ENCODE data around the gene CELA3B. TPM values are rescaled to one million over a fixed set of nuclear protein-coding genes. Genes with fewer than 3 reads are reported as not detected.
A peak's percentile ranks its signal among the peaks of the same experiment; 100 is the strongest.
"Not testable (repeated sequence)": the region's sequence is repeated elsewhere in the genome, so short reads cannot be mapped to it uniquely, and the experiment has no call there.

Gene CELA3B
- polyA plus RNA-seq, 4 donors = 0.27 to 11.4 (median 2.2) TPM

DNA sequence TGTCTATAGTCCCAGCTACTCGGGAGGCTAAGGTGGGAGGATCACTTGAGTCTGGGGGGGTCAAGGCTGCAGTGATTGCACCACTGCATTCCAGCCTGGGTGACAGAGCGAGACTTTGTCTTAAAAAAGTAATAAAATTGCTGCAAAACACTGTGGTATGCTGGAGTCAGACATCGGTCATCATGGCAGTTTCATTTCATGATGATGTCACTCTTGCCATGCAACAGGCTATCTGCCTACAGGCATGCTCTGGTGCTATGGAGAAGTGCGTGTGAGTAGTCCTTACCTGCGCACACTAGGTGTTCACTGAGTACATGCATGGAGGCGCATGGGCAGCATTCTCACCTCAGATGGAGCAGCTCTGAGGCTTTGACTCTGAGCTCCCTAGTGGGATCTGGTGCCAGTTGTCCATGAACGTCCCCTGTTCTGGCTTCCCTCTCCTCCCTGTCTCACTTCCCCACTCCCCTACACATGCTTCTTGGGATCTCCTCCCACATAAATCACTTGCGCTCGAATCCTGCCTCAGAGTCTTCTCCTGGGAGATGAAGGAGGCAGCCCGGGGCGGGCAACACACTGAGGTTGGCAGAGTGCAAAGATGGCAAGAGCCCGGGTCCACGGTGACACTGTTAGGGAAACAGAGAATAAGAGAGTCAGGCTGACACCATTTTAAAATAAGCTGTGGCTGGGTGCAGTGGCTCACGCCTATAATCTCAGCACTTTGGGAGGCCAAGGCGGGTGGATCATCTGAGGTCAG lies 10.4 kb upstream of the CELA3B start:
- FAIRE-seq (no peak), DNase-seq (no peak)
- H3K4me3 ChIP-seq (ENCODE audit: low read depth in 1 of 3, low read length in 3 of 3) = no peak overlapping the region
- WGBS, 3 donors = 88 to 91% (median 90%) methylated on average over 15 of the region's 15 CpGs
- H3K27ac ChIP-seq (ENCODE audit: low read depth in 1 of 3, low read length in 2 of 3) = no peak overlapping the region
- H3K9me3 ChIP-seq (ENCODE audit: control insufficient read depth in 2 of 2, insufficient read depth in 1 of 2, low read depth in 1 of 2, low read length in 1 of 2) = no peaks in the 10 kb centered on the region
- no peaks in the 10 kb centered on the region for H3K36me3 ChIP-seq (ENCODE audit: control insufficient read depth in 3 of 3, insufficient read depth in 2 of 3, low read depth in 1 of 3, low read length in 3 of 3)
- no peaks in the 10 kb centered on the region for H3K27me3 ChIP-seq (ENCODE audit: control insufficient read depth in 3 of 3, insufficient read depth in 3 of 3, low read length in 3 of 3)
- peaks cover 0 to 4% (median 0%) of the 10 kb centered on the region in 3 donors for H3K4me1 ChIP-seq (ENCODE audit: control insufficient read depth in 3 of 3, insufficient read depth in 2 of 3, low read depth in 1 of 3, low read length in 2 of 3)

DNA sequence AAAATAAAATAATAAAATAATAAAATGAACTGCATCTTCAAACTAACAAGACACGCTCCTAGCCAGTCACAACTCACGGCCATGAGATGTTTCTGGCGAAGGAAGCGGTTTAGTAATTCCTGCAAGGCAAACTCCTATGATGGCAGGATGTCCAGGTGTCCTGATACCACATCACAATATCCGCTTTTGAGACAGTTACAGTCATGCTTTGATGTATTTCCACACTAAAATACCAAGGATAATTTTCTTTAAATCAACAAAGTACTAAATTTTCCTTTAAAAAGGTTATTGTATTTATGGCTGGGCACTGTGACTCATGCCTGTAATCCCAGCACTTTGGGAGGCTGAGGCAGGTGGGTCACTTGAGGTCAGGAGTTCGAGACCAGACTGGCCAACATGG lies 9.6 kb upstream of the CELA3B start:
- not testable (repeated sequence) for H3K36me3 ChIP-seq (ENCODE audit: control insufficient read depth in 3 of 3, insufficient read depth in 2 of 3, low read depth in 1 of 3, low read length in 3 of 3); H3K4me3 ChIP-seq (ENCODE audit: low read depth in 1 of 3, low read length in 3 of 3); DNase-seq; H3K9me3 ChIP-seq (ENCODE audit: control insufficient read depth in 2 of 2, insufficient read depth in 1 of 2, low read depth in 1 of 2, low read length in 1 of 2); FAIRE-seq; H3K27me3 ChIP-seq (ENCODE audit: control insufficient read depth in 3 of 3, insufficient read depth in 3 of 3, low read length in 3 of 3); H3K4me1 ChIP-seq (ENCODE audit: control insufficient read depth in 3 of 3, insufficient read depth in 2 of 3, low read depth in 1 of 3, low read length in 2 of 3); H3K27ac ChIP-seq (ENCODE audit: low read depth in 1 of 3, low read length in 2 of 3)
- WGBS, 3 donors = 88 to 95% (median 90%) methylated on average over 5 to 6 of the region's 6 CpGs

DNA sequence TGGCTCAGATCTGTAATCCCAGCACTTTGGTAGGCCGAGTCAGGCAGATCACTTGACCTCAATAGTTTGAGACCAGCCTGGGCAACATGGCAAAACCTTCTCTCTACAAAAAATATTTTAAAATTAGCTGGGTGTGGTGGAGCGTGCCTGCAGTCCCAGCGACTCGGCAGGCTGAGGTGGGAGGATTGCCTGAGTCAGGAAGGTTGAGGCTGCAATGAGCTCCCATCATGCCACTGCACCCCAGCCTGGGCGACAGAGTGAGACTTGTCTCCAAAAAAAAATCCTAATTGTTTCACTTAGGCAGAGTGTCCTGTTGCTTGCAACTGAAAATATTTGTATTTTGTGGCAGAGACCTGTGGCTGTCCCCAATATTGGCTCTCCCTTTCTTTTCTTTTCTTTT lies 7.8 kb upstream of the CELA3B start:
- H3K4me3 ChIP-seq (ENCODE audit: low read depth in 1 of 3, low read length in 3 of 3); H3K4me1 ChIP-seq (ENCODE audit: control insufficient read depth in 3 of 3, insufficient read depth in 2 of 3, low read depth in 1 of 3, low read length in 2 of 3); FAIRE-seq; DNase-seq; H3K36me3 ChIP-seq (ENCODE audit: control insufficient read depth in 3 of 3, insufficient read depth in 2 of 3, low read depth in 1 of 3, low read length in 3 of 3); H3K27me3 ChIP-seq (ENCODE audit: control insufficient read depth in 3 of 3, insufficient read depth in 3 of 3, low read length in 3 of 3); H3K27ac ChIP-seq (ENCODE audit: low read depth in 1 of 3, low read length in 2 of 3); H3K9me3 ChIP-seq (ENCODE audit: control insufficient read depth in 2 of 2, insufficient read depth in 1 of 2, low read depth in 1 of 2, low read length in 1 of 2): not testable (repeated sequence)
- 74 to 83% (median 82%) methylated on average over 5 of the region's 5 CpGs for WGBS, 3 donors

DNA sequence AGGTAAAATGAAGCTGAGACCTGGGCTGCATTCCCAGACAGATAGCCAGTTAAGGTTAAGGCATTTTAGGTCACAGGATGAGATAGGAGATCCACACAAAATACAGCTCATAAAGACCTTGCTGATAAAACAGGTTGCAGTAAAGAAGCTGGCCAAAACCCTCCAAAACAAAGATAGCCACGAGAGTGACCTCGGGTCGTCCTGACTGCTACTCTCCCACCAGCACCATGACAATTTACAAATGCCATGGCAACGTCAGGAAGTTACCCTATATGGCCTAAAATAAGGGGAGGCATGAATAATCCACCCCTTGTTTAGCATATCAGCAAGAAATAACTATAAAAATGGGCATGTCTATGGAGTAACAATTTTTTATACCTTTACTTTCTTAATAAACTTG lies 6.3 kb upstream of the CELA3B start:
- DNase-seq; FAIRE-seq; H3K27me3 ChIP-seq (ENCODE audit: control insufficient read depth in 3 of 3, insufficient read depth in 3 of 3, low read length in 3 of 3); H3K36me3 ChIP-seq (ENCODE audit: control insufficient read depth in 3 of 3, insufficient read depth in 2 of 3, low read depth in 1 of 3, low read length in 3 of 3); H3K4me3 ChIP-seq (ENCODE audit: low read depth in 1 of 3, low read length in 3 of 3); H3K9me3 ChIP-seq (ENCODE audit: control insufficient read depth in 2 of 2, insufficient read depth in 1 of 2, low read depth in 1 of 2, low read length in 1 of 2); H3K27ac ChIP-seq (ENCODE audit: low read depth in 1 of 3, low read length in 2 of 3); H3K4me1 ChIP-seq (ENCODE audit: control insufficient read depth in 3 of 3, insufficient read depth in 2 of 3, low read depth in 1 of 3, low read length in 2 of 3): not testable (repeated sequence)
- 21 to 40% (median 21%) methylated on average over 4 of the region's 4 CpGs for WGBS, 3 donors

DNA sequence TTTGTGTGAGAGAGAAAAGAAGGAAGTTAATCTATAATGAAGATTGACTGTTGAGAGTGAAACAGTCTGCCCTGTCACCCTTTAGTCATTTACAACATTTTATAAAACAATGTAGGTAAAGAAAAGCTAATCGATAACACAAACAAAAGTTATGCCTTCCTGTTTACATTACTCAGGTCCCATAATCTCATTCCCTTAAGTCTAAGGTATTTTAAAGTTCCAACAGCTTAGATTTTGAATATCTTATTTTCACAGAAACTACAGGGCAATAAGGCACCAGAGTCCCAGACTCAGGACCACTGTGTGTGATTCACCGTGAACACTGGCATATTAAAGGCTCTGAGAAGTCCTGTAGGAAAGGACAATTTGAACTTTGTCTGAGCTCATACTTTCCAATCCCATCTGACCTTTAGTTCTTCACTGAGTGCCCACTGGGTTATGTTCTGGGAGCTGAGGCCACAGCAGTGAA lies 3.8 kb upstream of the CELA3B start:
- not testable (repeated sequence) for H3K9me3 ChIP-seq (ENCODE audit: control insufficient read depth in 2 of 2, insufficient read depth in 1 of 2, low read depth in 1 of 2, low read length in 1 of 2); H3K36me3 ChIP-seq (ENCODE audit: control insufficient read depth in 3 of 3, insufficient read depth in 2 of 3, low read depth in 1 of 3, low read length in 3 of 3); H3K4me3 ChIP-seq (ENCODE audit: low read depth in 1 of 3, low read length in 3 of 3); H3K27me3 ChIP-seq (ENCODE audit: control insufficient read depth in 3 of 3, insufficient read depth in 3 of 3, low read length in 3 of 3)
- DNase-seq (peak; percentile 24 to 44), FAIRE-seq (peak; percentile 47)
- Histone ChIP-seq H3K27ac (ENCODE audit: low read depth in 1 of 3, low read length in 2 of 3) (peak overlapping the region; percentile 8 to 78 (median 23)), H3K4me1 (ENCODE audit: control insufficient read depth in 3 of 3, insufficient read depth in 2 of 3, low read depth in 1 of 3, low read length in 2 of 3) (peaks cover 0 to 13% (median 2%) of the 10 kb centered on the region in 3 donors)
- WGBS, 3 donors = 10 to 42% (median 30%) methylated on average over 2 of the region's 2 CpGs

DNA sequence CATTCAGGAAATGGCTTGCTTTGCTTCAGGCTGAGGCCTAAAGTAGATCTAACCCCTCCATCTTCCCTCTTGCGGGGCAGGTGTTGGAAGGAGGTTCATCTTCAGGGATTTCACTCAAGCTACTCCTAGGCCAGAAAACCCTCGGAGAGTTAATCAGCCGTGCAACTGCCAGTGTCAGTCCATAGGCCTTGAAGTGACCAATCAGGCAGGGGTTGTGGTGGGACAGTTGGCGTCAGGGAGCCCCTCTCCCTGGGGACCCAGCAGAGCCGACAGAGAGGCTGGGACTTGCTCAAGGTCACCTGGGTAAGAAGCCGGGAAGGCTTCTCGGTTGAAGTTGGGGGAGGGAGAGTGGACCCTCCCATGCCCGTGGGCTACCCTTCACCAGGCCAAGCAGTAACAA lies 2.9 kb upstream of the CELA3B start:
- not testable (repeated sequence) for FAIRE-seq; DNase-seq; H3K4me3 ChIP-seq (ENCODE audit: low read depth in 1 of 3, low read length in 3 of 3); H3K9me3 ChIP-seq (ENCODE audit: control insufficient read depth in 2 of 2, insufficient read depth in 1 of 2, low read depth in 1 of 2, low read length in 1 of 2); H3K36me3 ChIP-seq (ENCODE audit: control insufficient read depth in 3 of 3, insufficient read depth in 2 of 3, low read depth in 1 of 3, low read length in 3 of 3); H3K27me3 ChIP-seq (ENCODE audit: control insufficient read depth in 3 of 3, insufficient read depth in 3 of 3, low read length in 3 of 3)
- peak overlapping the region in 1 of 3 donors; percentile 23 for H3K27ac ChIP-seq (ENCODE audit: low read depth in 1 of 3, low read length in 2 of 3)
- peaks cover 0 to 13% (median 2%) of the 10 kb centered on the region in 3 donors for H3K4me1 ChIP-seq (ENCODE audit: control insufficient read depth in 3 of 3, insufficient read depth in 2 of 3, low read depth in 1 of 3, low read length in 2 of 3)
- 70 to 84% (median 81%) methylated on average over 6 to 7 of the region's 8 CpGs for WGBS, 3 donors

DNA sequence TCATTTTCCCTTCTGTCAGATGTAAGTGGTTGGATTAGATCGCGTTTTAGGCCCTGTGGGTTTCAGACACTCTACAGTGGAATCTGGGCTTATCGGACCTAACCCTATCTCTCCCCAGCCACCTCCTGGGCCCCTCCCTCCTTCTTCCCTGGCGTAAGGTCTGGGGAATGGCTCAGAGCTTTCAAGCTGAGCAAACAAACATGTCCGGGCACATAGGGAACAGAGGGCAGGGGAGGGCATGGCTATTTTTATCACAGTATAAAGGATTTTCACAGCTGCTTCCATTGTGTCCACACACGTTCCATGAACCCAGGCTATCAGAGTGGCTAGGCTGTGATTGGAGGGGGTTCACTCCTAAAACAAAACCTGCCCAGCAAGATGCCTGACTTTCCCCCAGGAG lies 2.1 kb upstream of the CELA3B start:
- H3K9me3 ChIP-seq (ENCODE audit: control insufficient read depth in 2 of 2, insufficient read depth in 1 of 2, low read depth in 1 of 2, low read length in 1 of 2); H3K36me3 ChIP-seq (ENCODE audit: control insufficient read depth in 3 of 3, insufficient read depth in 2 of 3, low read depth in 1 of 3, low read length in 3 of 3); H3K27me3 ChIP-seq (ENCODE audit: control insufficient read depth in 3 of 3, insufficient read depth in 3 of 3, low read length in 3 of 3); H3K27ac ChIP-seq (ENCODE audit: low read depth in 1 of 3, low read length in 2 of 3); FAIRE-seq; H3K4me3 ChIP-seq (ENCODE audit: low read depth in 1 of 3, low read length in 3 of 3): not testable (repeated sequence)
- H3K4me1 ChIP-seq (ENCODE audit: control insufficient read depth in 3 of 3, insufficient read depth in 2 of 3, low read depth in 1 of 3, low read length in 2 of 3) = peaks cover 0 to 13% (median 2%) of the 10 kb centered on the region in 3 donors
- WGBS, 3 donors = 13 to 45% (median 37%) methylated on average over 6 of the region's 6 CpGs
- DNase-seq = peak; percentile 45 to 77

DNA sequence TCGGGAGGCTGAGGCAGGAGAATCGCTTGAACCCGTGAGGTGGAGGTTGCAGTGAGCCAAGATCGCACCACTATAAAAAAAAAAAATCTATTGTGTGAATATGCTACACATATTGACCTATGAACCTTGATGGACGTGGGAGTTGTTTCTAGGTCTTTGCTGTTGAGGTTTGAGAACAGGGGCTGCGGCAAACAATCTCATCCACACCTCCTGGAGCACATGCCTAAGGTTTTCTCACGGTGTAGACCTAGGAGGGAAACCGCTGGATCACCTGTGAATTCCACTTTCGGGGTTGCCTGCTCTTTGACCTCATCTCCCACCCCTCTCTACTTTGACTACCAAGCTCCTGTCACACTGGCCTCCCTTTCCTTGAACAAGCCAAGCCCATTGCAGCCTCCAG lies 1.5 kb upstream of the CELA3B start:
- not testable (repeated sequence) for H3K27ac ChIP-seq (ENCODE audit: low read depth in 1 of 3, low read length in 2 of 3); FAIRE-seq; H3K9me3 ChIP-seq (ENCODE audit: control insufficient read depth in 2 of 2, insufficient read depth in 1 of 2, low read depth in 1 of 2, low read length in 1 of 2); H3K36me3 ChIP-seq (ENCODE audit: control insufficient read depth in 3 of 3, insufficient read depth in 2 of 3, low read depth in 1 of 3, low read length in 3 of 3); DNase-seq; H3K27me3 ChIP-seq (ENCODE audit: control insufficient read depth in 3 of 3, insufficient read depth in 3 of 3, low read length in 3 of 3); H3K4me3 ChIP-seq (ENCODE audit: low read depth in 1 of 3, low read length in 3 of 3)
- WGBS, 3 donors = 67 to 85% (median 69%) methylated on average over 7 to 9 of the region's 9 CpGs
- H3K4me1 ChIP-seq (ENCODE audit: control insufficient read depth in 3 of 3, insufficient read depth in 2 of 3, low read depth in 1 of 3, low read length in 2 of 3) = peaks cover 0 to 13% (median 2%) of the 10 kb centered on the region in 3 donors

DNA sequence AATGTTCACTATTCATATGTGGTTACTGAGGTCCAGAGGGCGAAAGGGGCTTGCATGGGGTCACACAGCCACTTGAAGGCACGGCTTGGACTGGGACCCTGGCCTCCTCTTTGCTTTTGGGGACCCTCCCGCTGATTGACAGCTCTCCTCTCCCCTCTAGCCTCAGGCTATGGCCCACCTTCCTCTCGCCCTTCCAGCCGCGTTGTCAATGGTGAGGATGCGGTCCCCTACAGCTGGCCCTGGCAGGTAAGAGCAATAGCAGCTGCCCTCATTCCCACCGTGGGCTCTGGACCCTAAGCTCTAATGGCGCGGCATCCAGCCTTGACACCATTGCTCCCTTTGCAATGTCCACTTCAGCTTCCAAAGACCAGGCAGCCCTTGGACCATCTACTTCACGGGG lies 1.4 kb downstream of the CELA3B start:
- FAIRE-seq = not testable (repeated sequence)

More for the DNA sequence above, 1.4 kb downstream of the CELA3B start:
- not testable (repeated sequence) for DNase-seq; H3K9me3 ChIP-seq (ENCODE audit: control insufficient read depth in 2 of 2, insufficient read depth in 1 of 2, low read depth in 1 of 2, low read length in 1 of 2); H3K4me3 ChIP-seq (ENCODE audit: low read depth in 1 of 3, low read length in 3 of 3); H3K4me1 ChIP-seq (ENCODE audit: control insufficient read depth in 3 of 3, insufficient read depth in 2 of 3, low read depth in 1 of 3, low read length in 2 of 3); H3K27ac ChIP-seq (ENCODE audit: low read depth in 1 of 3, low read length in 2 of 3); H3K27me3 ChIP-seq (ENCODE audit: control insufficient read depth in 3 of 3, insufficient read depth in 3 of 3, low read length in 3 of 3); H3K36me3 ChIP-seq (ENCODE audit: control insufficient read depth in 3 of 3, insufficient read depth in 2 of 3, low read depth in 1 of 3, low read length in 3 of 3)
- WGBS, 3 donors = 89 to 95% (median 90%) methylated on average over 11 of the region's 11 CpGs

Data from small intestine (tissue), 7 donors.